ENCODE measurements around the gene EXOC3. TPM values are rescaled to one million over a fixed set of nuclear protein-coding genes. Genes with fewer than 3 reads are reported as not detected.
"Not testable (repeated sequence)": the region's sequence is repeated elsewhere in the genome, so short reads cannot be mapped to it uniquely, and the experiment has no call there.

The EXOC3 gene
- total RNA-seq, 1 donor from 2014 or later: 42.4 TPM

GRCh38 chr5:483011-483410 is 40.0 kb downstream of the EXOC3 start:
- no peak overlapping the region for H3K4me3 ChIP-seq (ENCODE audit: low read depth, low read length)
- H3K36me3 ChIP-seq (ENCODE audit: control insufficient read depth, insufficient read depth, low read length): no peaks in the 10 kb centered on the region
- TF ChIP-seq CTCF (IDR thresholded peaks at IDR 0.05; ENCODE audit: insufficient read depth, low read length, severe bottlenecking): no peak
- no peak for FAIRE-seq
- H3K27me3 ChIP-seq (ENCODE audit: control insufficient read depth, insufficient read depth, low read length): no peaks in the 10 kb centered on the region
- DNase-seq (ENCODE audit: low read depth): no peak

GRCh38 chr5:483434-484140 is 40.6 kb downstream of the EXOC3 start:
- TF ChIP-seq CTCF (IDR thresholded peaks at IDR 0.05; ENCODE audit: insufficient read depth, low read length, severe bottlenecking): no peak
- no peak for FAIRE-seq

GRCh38 chr5:484556-484955 is 41.6 kb downstream of the EXOC3 start:
- no peak overlapping the region for H3K4me3 ChIP-seq (ENCODE audit: low read depth, low read length)
- no peaks in the 10 kb centered on the region for H3K27me3 ChIP-seq (ENCODE audit: control insufficient read depth, insufficient read depth, low read length)
- TF ChIP-seq CTCF (IDR thresholded peaks at IDR 0.05; ENCODE audit: insufficient read depth, low read length, severe bottlenecking): no peak
- H3K36me3 ChIP-seq (ENCODE audit: control insufficient read depth, insufficient read depth, low read length): no peaks in the 10 kb centered on the region
- DNase-seq (ENCODE audit: low read depth) (no peak), FAIRE-seq (no peak)

More at GRCh38 chr5:483434-484140, 40.6 kb downstream of the EXOC3 start:
- Histone ChIP-seq H3K36me3 (ENCODE audit: control insufficient read depth, insufficient read depth, low read length) (no peaks in the 10 kb centered on the region), H3K4me3 (ENCODE audit: low read depth, low read length) (no peak overlapping the region), H3K27me3 (ENCODE audit: control insufficient read depth, insufficient read depth, low read length) (no peaks in the 10 kb centered on the region)
- DNase-seq (ENCODE audit: low read depth): no peak

- no peaks in the 10 kb centered on the region for H3K36me3 ChIP-seq (ENCODE audit: control insufficient read depth, insufficient read depth, low read length)
- no peak for FAIRE-seq
- TF ChIP-seq CTCF (IDR thresholded peaks at IDR 0.05; ENCODE audit: insufficient read depth, low read length, severe bottlenecking): no peak
- DNase-seq (ENCODE audit: low read depth): no peak
- H3K27me3 ChIP-seq (ENCODE audit: control insufficient read depth, insufficient read depth, low read length): no peaks in the 10 kb centered on the region
- no peak overlapping the region for H3K4me3 ChIP-seq (ENCODE audit: low read depth, low read length)
These were observed 42.4 kb downstream of the EXOC3 start for GRCh38 chr5:485113-485945.

GRCh38 chr5:485946-486491 is 43.0 kb downstream of the EXOC3 start:
- FAIRE-seq (no peak), DNase-seq (ENCODE audit: low read depth) (no peak)
- no peaks in the 10 kb centered on the region for H3K27me3 ChIP-seq (ENCODE audit: control insufficient read depth, insufficient read depth, low read length)

GRCh38 chr5:486597-486996 is 43.6 kb downstream of the EXOC3 start:
- not testable (repeated sequence) for H3K36me3 ChIP-seq (ENCODE audit: control insufficient read depth, insufficient read depth, low read length); DNase-seq (ENCODE audit: low read depth); H3K4me3 ChIP-seq (ENCODE audit: low read depth, low read length); H3K27me3 ChIP-seq (ENCODE audit: control insufficient read depth, insufficient read depth, low read length)
- FAIRE-seq: peak; percentile 86

More at GRCh38 chr5:485946-486491, 43.0 kb downstream of the EXOC3 start:
- Histone ChIP-seq H3K36me3 (ENCODE audit: control insufficient read depth, insufficient read depth, low read length) (no peaks in the 10 kb centered on the region), H3K4me3 (ENCODE audit: low read depth, low read length) (no peak overlapping the region)
- no peak for TF ChIP-seq CTCF (IDR thresholded peaks at IDR 0.05; ENCODE audit: insufficient read depth, low read length, severe bottlenecking)

Measured in bronchial epithelial cell (primary cell).